ENCODE measurements around the gene UNKL. TPM values are rescaled to one million over a fixed set of nuclear protein-coding genes. Genes with fewer than 3 reads are reported as not detected.

Gene UNKL
- total and polyA plus RNA-seq, 2 experiments from 2014 or later: 6.1 to 13.0 TPM

GRCh38 chr16:1317479-1318267 is 96.8 kb downstream of the UNKL start:
- H3K9me3 ChIP-seq (ENCODE audit: low read depth): no peaks in the 10 kb centered on the region
- no peaks in the 10 kb centered on the region for H3F3A ChIP-seq (ENCODE audit: insufficient read depth)
- H3K27me3 ChIP-seq (replicated peaks; ENCODE audit: insufficient read depth): no peaks in the 10 kb centered on the region
- DNase-seq: no peak
- peaks cover 77% of the 10 kb centered on the region for H3K79me2 ChIP-seq (ENCODE audit: insufficient read depth)
- no peak overlapping the region for H3K4me3 ChIP-seq
- no peak overlapping the region for H3K4me2 ChIP-seq (ENCODE audit: unreplicated experiment)
- H3K9me2 ChIP-seq (ENCODE audit: insufficient read depth): no peaks in the 10 kb centered on the region
- no peak overlapping the region for H3K9ac ChIP-seq
- no peak for TF ChIP-seq EZH2phosphoT487 (IDR thresholded peaks at IDR 0.05; ENCODE audit: insufficient read depth, low read depth)
- no peak for TF ChIP-seq EZH2 (IDR thresholded peaks at IDR 0.05; ENCODE audit: insufficient read depth, poor library complexity, severe bottlenecking)
- H3K27ac ChIP-seq: no peak overlapping the region
- 86 to 90% methylated on average over 32 of the region's 32 CpGs for WGBS, 2 experiments (ENCODE audit: low coverage in 1 of 2, low lambda C conversion rate in 2 of 2, missing lambda C conversion rate in 2 of 2)
- H4K20me1 ChIP-seq (ENCODE audit: insufficient read depth): peaks cover 2% of the 10 kb centered on the region; the same call in 1 of the 2 replicates
- H2AFZ ChIP-seq: no peak overlapping the region
- H3K36me3 ChIP-seq (ENCODE audit: low read depth): peaks cover 23% of the 10 kb centered on the region
- in situ Hi-C loops (cut with MboI): no loop called here
- peaks cover under 1% of the 10 kb centered on the region; the same call in 1 of the 2 replicates for H3K4me1 ChIP-seq (ENCODE audit: insufficient read depth)

- 94 to 95% methylated on average over 14 of the region's 14 CpGs for WGBS, 2 experiments (ENCODE audit: low coverage in 1 of 2, low lambda C conversion rate in 2 of 2, missing lambda C conversion rate in 2 of 2)
- H3K4me2 ChIP-seq (ENCODE audit: unreplicated experiment): no peak overlapping the region
- H3K27me3 ChIP-seq (replicated peaks; ENCODE audit: insufficient read depth): no peaks in the 10 kb centered on the region
- peaks cover 14% of the 10 kb centered on the region for H4K20me1 ChIP-seq (ENCODE audit: insufficient read depth)
- H3K36me3 ChIP-seq (ENCODE audit: low read depth): peaks cover 23% of the 10 kb centered on the region
- no peak overlapping the region for H2AFZ ChIP-seq
- H3K4me3 ChIP-seq: no peak overlapping the region
- no peaks in the 10 kb centered on the region for H3K9me2 ChIP-seq (ENCODE audit: insufficient read depth)
- H3K79me2 ChIP-seq (ENCODE audit: insufficient read depth): peaks cover 94% of the 10 kb centered on the region
- no peak for DNase-seq
- TF ChIP-seq EZH2 (IDR thresholded peaks at IDR 0.05; ENCODE audit: insufficient read depth, poor library complexity, severe bottlenecking): no peak
- TF ChIP-seq EZH2phosphoT487 (IDR thresholded peaks at IDR 0.05; ENCODE audit: insufficient read depth, low read depth): no peak
- no peaks in the 10 kb centered on the region for H3K9me3 ChIP-seq (ENCODE audit: low read depth)
- in situ Hi-C loops (cut with MboI): no loop called here
- H3K9ac ChIP-seq: no peak overlapping the region
- H3K4me1 ChIP-seq (ENCODE audit: insufficient read depth): peaks cover 16% of the 10 kb centered on the region
- H3K27ac ChIP-seq: no peak overlapping the region
- H3F3A ChIP-seq (ENCODE audit: insufficient read depth): peaks cover 3% of the 10 kb centered on the region; the same call in 1 of the 2 replicates
Measured at GRCh38 chr16:1316033-1316405, 98.5 kb downstream of the UNKL start.

DNA sequence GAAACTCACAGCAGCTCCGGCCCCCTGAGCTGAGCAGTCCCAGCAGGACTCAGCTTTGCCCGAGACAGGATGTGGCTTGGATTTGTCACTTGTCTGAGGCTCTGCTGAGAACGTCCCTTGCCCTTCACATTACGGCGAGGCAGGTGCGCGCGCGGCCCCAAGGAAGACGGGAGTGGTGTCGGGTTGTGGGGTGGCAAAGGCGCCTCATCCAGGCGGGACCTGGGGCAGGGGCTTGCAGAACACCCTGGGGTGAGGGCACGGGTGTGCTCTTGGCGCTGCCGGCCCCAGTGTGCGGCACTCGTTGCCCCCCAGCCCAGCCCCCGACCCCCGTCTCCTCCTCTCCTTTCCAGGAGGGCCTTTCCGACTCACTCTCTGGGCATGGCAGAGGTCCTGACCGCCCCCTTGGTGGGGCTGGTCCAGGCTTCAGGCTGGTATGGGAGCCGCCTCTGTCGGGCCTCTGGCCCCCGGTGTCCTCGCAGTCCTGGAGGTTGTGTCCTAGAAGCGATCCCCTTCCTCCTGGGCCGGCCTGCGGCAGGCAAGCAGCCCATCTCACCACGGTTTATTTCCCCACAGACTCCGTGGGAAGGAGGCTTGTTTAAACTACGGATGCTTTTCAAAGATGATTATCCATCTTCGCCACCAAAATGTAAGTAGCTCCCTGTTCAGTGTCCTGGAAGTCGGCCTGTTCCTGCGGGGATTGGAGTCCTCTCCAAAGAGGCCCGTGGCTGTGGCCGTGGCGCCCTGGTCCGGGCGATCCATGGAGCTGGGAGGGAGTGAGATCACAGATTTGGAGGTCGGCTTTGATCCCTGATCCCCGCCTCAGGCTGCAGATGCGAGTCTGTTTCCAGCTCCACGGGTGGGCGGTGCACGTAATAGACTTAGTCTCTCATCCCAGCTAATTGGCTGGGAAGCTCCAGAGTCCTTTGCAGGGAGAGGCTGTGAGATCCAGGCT is 99.1 kb downstream of the UNKL start:
- no peak for DNase-seq

DNA sequence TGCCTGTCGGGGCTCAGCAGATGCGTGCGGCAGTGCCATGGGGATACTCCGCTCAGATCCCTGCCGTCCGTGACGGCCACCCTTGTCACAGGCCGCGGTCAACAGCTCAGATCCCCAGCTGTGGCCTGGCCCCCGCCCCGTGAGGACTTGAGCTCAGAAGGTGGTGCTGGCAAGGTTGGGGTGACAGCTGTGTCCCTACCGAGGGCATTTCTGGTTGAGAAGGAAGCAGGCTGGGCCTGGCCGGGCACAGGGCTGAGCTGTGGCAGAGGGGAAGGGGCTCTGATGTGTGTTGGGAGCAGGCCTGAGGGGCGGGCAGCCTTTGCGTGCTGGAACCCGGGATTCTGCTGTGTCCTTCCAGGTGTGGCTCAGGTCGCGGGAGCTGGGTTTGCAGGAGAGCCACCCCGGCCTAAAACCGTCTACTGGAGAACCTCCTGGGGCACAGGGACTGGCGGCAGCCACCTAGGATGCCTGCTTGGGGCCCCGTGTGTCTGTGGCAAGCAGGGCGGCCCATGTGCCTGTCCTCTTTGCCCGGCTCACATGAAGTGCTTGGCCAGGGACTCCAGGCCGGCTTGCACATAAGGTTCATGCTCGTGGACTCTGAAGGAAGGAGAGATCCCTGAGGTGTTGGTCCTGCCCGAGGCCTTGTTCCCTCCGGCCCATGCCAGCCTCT is 100.0 kb downstream of the UNKL start:
- Histone ChIP-seq H3K36me3 (ENCODE audit: low read depth) (peaks cover 23% of the 10 kb centered on the region), H4K20me1 (ENCODE audit: insufficient read depth) (peaks cover 21% of the 10 kb centered on the region), H3K27ac (no peak overlapping the region), H3K9ac (no peak overlapping the region), H3K4me2 (ENCODE audit: unreplicated experiment) (no peak overlapping the region), H3F3A (ENCODE audit: insufficient read depth) (peaks cover 12% of the 10 kb centered on the region; the same call in 1 of the 2 replicates), H2AFZ (no peak overlapping the region), H3K9me2 (ENCODE audit: insufficient read depth) (no peaks in the 10 kb centered on the region), H3K79me2 (ENCODE audit: insufficient read depth) (peaks cover 96% of the 10 kb centered on the region), H3K4me3 (no peak overlapping the region), H3K9me3 (ENCODE audit: low read depth) (no peaks in the 10 kb centered on the region), H3K4me1 (ENCODE audit: insufficient read depth) (peaks cover 16% of the 10 kb centered on the region), H3K27me3 (replicated peaks; ENCODE audit: insufficient read depth) (no peaks in the 10 kb centered on the region)
- in situ Hi-C loops (cut with MboI): no loop called here
- no peak for DNase-seq
- no peak for TF ChIP-seq EZH2 (IDR thresholded peaks at IDR 0.05; ENCODE audit: insufficient read depth, poor library complexity, severe bottlenecking)
- no peak for TF ChIP-seq EZH2phosphoT487 (IDR thresholded peaks at IDR 0.05; ENCODE audit: insufficient read depth, low read depth)
- WGBS, 2 experiments (ENCODE audit: low coverage in 1 of 2, low lambda C conversion rate in 2 of 2, missing lambda C conversion rate in 2 of 2): 91 to 93% methylated on average over 26 to 28 of the region's 28 CpGs

More for the DNA sequence above, 99.1 kb downstream of the UNKL start:
- Histone ChIP-seq H3F3A (ENCODE audit: insufficient read depth) (peaks cover 8% of the 10 kb centered on the region; the same call in 1 of the 2 replicates), H2AFZ (no peak overlapping the region), H3K4me2 (ENCODE audit: unreplicated experiment) (no peak overlapping the region), H3K9me2 (ENCODE audit: insufficient read depth) (no peaks in the 10 kb centered on the region), H3K79me2 (ENCODE audit: insufficient read depth) (peaks cover 99% of the 10 kb centered on the region), H3K4me3 (no peak overlapping the region), H3K36me3 (ENCODE audit: low read depth) (peaks cover 23% of the 10 kb centered on the region), H3K27ac (no peak overlapping the region), H3K27me3 (replicated peaks; ENCODE audit: insufficient read depth) (no peaks in the 10 kb centered on the region), H3K9ac (no peak overlapping the region), H4K20me1 (ENCODE audit: insufficient read depth) (peaks cover 18% of the 10 kb centered on the region), H3K9me3 (ENCODE audit: low read depth) (no peaks in the 10 kb centered on the region), H3K4me1 (ENCODE audit: insufficient read depth) (peaks cover 16% of the 10 kb centered on the region)
- in situ Hi-C loops (cut with MboI): no loop called here
- TF ChIP-seq EZH2phosphoT487 (IDR thresholded peaks at IDR 0.05; ENCODE audit: insufficient read depth, low read depth): no peak
- no peak for TF ChIP-seq EZH2 (IDR thresholded peaks at IDR 0.05; ENCODE audit: insufficient read depth, poor library complexity, severe bottlenecking)
- WGBS, 2 experiments (ENCODE audit: low coverage in 1 of 2, low lambda C conversion rate in 2 of 2, missing lambda C conversion rate in 2 of 2): 81 to 82% methylated on average over 37 to 46 of the region's 46 CpGs

All from GM23248 (cell line).